Measurements from ENCODE around the gene OSBPL7.
"Not testable (repeated sequence)": the region's sequence is repeated elsewhere in the genome, so short reads cannot be mapped to it uniquely, and the experiment has no call there.

Gene OSBPL7

DNA sequence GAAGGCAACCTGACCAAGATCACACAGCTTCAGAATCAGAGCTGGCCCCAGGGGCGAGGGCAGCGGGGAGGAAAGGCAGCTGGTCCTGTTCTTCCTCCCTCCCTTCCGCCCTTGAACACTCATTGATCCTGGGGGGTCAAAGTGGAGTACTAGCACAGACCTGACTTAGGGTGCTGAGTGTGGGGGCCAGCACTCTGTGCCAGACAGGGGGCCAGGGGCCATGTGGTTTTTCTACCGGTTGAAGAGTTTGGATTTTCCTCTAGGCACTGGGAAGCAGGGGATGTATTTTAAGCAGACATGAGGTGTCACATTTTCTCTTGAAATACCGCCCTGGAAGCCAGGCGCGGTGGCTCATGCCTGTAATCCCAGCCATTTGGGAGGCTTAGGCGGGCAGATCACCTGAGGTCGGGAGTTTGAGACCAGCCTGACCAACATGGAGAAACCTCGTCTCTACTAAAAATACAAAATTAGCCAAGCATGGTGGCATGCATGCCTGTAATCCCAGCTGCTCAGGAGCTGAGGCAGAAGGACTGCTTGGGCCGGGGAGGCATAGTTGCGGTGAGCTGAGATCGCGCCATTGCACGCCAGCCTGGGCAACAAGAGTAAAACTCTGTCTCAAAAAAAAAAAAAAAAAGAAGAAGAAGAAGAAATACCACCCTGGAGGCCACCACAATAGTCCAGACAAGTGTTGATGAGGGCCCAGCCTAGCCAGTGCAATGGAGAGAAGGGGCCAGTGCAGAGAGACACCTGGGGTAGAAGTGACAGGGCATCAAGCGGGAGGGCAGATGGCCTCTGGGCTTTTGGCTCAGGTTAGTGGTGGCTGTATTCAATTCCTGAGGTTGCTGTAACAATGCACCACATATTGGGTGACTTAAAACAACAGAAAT, 15.3 kb downstream of the OSBPL7 start:
- no peak for DNase-seq (ENCODE audit: low read depth in 2 of 2)

DNA sequence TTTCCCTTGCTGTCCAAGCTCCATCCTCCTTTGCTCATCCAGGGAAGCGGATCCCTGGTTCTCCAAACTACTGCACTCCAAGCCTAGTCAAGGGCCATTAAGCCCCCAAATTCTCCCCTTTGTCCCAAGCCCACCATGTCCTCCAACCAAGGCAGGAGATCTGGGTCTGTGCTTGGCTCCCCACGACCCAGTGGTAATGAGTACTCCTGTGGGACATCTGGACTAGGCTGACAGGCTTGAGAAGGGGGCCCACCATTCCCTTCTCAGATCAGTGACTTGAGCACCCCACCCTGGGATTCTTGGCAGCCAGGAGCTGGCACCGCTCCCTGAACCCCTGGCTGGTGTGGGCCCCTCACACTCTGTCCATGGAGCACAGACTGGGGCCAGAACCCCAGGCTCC, 17.1 kb downstream of the OSBPL7 start:
- no peak for DNase-seq (ENCODE audit: low read depth in 2 of 2)

DNA sequence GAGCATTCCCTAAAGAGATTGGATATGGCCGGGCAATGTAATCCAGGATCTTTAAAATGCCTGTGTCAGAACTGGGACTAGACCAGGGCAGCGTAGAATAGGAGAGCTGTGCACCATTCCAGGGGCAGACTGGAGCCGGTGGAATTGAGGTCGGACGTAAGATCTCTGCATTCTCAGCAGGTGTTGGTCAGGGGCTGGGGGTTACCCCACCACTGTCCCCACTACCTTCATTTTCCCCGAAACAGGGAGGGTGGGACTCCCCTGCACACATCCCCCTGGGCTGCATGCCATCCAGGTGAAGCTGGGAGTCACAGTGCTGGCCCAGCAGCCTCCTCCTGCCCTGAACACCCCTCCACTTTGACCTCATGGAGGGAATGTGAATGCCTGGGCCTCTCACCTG, 17.8 kb downstream of the OSBPL7 start:
- no peak for DNase-seq (ENCODE audit: low read depth in 2 of 2)

DNA sequence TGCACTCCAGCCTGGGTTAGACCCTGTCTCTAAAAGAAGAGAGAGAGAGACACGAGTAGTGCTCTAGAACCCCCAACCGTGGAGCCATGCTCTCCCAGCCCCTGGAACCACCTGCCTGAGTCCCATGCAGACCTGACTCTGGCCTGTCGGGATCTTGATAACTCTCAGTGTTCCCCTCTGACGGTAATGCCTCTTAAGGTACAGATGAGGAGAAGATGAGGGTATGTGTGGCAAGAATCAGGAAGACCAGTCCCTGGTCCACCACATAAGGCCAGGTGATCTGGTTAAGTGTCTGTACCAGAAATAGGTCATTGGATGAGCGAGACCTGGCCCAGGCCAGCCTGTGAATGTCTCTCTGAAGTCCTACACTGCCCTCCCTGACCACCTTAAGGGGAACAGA, 18.4 kb downstream of the OSBPL7 start:
- no peak for DNase-seq (ENCODE audit: low read depth in 2 of 2)

DNA sequence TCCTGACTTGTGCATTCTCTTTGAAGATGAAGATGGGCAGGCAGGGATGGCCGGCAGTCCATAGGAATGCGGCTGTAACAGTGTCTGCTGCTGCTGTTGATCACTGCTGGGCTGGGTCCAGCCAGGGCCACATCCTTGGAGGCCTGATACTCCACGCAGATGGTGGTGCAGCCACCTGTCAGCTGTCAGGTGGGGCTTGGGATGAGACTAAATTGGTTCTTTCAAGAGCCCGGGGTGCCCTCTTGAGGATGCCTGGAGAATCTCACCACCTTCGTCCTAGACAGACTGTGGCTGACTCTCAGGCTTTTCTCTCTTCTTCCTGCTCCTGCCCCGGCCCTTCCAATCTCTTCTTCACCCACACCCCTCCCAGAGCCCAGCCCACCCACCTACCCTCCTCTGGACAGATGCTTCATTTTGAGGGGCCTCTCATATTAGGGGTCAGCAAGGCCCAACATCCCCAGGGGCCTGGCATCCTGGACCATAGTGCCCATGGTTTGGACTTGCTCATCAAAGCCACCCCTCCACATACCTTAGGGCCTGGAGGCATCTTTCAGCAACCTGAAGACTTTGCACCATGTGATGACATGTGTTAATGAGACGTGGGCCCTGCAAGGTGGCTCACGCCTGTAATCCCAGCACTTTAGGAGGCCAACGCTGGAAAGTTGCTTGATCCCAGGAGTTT, 19.1 kb downstream of the OSBPL7 start:
- DNase-seq (ENCODE audit: low read depth in 2 of 2) = peak; percentile 24 to 31

DNA sequence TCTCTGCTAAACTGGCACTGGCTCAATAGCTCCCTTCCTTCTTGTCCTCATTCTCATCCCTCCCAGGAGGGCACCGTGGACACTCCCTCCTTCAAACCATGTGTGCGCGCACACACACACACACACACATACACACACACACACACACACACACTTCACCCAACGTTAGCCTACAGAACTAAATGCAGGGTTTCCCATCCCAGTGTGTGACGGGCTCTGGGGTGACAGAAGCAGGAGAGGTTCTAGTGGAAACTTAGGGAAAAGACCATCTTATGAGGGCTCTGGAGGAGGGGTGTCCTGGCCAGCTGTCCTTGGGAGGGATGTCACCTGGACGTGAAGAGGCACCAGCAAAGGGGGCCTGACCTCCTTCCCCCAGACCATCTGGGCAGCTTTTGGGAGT, 19.7 kb downstream of the OSBPL7 start:
- DNase-seq (ENCODE audit: low read depth in 2 of 2) = no peak

DNA sequence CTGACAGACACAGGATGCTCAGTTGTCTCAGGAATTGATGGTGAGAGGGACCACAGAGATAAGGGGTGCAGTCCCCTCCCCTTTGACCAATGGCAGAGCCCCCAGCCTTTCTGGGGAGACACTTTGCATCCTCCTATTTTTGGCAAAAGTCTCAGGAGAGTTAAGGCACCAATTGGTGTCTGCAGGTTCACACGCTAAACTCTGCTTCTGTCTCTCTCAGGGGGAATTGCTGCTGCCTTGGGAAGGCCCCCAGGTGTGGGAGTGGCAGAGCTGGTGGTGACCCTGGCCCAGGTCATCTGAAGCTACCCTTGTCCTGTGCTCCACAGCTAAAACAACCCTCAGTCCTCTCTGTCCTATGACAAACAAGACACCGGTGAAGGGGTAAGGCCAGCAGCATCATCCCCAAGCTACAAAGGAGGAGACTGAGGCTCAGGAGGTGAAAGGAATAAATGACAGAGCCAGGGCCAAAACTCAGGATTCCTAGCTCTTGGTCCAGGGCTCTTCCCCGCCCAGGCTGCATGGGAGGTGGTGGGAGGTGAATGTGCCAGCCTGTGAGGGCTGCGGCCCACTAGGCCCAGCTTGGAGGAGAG, 20.3 kb downstream of the OSBPL7 start:
- no peak for DNase-seq (ENCODE audit: low read depth in 2 of 2)

DNA sequence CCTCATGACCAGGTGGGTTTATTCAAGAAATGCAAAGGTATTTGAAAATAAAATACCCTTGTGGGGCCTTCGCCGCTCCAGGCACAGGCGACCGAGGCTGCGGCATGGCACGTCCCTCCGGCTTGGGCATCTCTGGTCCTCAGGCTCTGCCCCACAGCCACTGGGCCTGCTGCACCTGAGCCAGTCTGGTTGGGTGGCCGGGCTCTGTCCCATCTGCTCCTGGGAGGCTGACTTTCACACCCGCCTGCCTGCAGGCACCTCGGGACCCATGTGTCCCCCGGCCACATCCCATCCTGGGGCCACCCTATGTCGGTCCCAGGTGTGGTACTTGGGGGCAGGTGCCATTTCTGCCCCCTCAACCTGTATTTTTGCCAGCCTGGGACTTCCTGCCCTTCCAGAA, 20.9 kb downstream of the OSBPL7 start:
- DNase-seq (ENCODE audit: low read depth in 2 of 2) = no peak

DNA sequence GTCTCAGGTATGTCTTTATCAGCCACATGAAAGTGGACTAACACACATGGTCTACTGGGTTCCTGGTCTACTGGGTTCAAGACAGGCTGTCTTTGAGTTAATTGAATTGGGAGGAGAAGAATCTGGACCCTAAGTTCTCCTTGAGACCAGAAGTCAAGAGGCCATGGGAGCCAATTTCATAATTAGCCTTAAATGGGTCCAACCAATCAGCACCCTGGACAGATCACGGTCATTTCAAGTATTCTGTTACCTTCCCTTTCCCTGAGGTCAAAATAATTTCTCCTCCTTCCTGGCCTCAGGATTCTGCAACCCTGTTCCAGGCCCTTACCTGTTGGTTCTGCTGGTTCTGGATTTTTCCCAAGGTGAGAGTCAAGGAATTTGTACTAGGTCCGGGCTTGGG, 23.8 kb downstream of the OSBPL7 start:
- no peak for DNase-seq (ENCODE audit: low read depth in 2 of 2)

DNA sequence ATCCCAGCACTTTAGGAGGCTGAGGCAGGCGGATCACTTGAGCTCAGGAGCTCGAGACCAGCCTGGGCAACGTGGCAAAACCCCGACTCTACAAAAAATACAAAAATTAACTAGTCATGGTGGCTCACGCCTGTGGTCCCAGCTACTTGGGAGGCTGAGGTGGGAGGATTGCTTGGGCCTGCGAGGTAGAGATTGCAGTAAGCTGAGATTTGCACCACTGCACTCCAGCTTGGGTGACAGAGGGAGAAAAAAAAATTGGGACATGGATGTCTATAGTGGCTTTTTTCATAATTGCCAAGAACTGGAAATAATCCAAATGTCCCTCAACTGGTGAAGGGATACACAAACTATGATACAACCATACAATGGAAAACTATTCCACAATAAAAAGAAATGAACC, 28.6 kb downstream of the OSBPL7 start:
- no peak for DNase-seq (ENCODE audit: low read depth in 2 of 2)

DNA sequence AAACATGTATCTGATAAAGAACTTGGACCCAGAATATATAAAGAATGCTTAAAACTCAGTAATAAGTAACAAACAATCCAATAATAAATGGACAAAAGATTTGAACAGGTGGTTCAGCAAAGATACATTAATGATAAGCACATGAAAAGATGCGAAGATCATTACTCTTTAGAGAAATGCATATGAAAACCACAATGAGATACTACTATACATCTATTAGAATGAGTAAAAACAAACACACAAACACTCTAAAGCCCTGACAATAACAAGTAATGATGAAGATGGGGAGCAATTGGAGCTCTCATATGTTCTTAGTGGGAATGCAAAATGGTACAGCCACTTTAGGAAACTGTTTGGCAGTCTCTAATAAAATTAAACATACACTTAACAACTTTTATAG, 29.1 kb downstream of the OSBPL7 start:
- DNase-seq (ENCODE audit: low read depth in 2 of 2) = no peak

DNA sequence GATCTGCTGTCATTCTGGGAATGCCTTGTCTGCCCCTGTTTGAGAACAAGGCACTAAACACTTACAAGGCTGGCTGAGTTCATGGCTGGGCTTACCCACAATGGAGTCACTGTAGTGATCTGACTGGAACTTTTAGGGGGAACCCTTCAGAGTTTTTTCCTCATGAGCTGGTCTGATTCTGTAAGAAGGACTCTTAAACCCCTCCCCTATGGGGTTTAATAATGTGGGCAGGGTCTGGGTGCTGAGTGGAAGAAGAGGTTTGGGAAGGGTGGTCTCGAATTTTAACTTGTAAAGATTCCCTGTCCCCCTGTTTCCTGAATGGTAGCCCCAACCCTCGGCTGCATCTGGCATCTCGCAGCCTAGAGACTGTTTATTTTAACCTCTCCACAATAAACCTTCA, 30.6 kb downstream of the OSBPL7 start:
- DNase-seq (ENCODE audit: low read depth in 2 of 2) = no peak

DNA sequence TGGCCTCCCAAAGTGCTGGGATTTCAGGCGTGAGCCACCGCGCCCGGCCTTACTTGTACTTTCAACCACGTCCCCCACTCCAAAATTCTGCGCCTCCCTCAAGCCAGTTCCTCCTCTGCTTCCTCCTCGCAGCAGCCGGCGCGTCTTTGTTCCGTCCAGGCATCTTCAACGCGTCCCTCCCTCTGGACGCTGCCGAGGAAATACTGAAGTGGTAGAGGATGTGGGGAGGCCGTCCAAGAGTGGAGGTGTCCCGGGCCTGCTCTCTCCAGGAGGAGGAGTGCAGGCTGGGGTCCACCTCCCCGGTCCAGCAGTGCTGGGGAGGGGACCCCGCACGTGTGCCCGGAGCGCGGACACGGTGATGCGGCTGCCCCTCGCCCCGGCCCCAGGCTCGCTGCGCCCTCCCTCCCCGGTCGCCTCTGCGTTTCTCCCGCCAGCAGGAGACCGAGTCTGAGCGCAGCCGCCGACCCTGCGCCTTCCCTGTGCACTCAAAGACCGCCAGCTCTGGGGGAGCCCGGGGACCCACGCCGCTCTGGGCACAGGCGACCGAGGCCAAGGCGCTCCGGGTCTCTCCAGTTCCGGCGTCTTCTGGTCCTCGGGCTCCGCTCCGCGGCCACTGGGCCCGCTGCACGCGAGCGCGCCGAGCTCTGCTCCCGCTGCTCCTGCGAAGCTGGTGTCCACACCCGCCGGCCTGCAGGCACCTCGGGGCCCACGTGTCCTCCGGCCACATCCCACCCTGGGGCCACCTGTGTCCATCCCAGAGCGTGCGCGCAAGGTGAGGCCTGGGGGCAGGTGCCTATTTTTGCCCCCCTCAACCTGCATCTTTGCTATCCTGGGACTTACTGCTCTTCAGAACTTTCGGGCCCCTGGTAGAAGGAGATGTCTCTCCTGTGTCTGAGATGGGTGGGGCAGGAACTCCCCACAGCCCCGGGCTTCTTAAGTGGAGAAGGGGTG, 31.7 kb downstream of the OSBPL7 start:
- peak in 1 of 2 donors; percentile 13 for DNase-seq (ENCODE audit: low read depth in 2 of 2)

DNA sequence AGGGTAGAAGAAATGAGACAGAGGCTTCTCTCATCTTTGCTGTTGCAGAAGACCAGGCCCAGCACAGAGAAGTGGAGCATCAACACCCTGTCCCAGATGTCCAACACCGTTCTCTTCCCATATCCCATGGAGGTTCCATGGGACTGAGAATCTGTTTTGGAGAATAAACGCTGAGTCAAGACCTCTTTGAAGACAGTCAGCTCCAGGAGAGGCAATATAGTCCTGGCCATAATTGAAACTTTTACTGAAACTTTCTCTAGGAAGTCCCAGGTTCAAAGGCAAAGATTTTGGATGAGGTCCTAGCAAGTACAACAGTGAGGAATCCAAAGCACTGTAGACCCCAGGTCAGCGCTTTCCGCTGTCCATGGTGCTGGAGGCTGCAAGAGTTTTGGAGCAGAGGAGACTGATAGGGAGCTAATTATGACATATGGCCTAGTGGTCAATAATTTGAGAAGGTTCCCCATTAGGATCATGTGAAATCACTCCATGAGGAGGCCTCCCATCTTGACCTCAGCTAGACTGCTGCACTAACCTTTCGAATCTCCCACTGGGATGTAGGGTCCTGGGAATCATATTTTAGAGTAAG, 36.0 kb downstream of the OSBPL7 start:
- DNase-seq (ENCODE audit: low read depth in 2 of 2) = no peak

DNA sequence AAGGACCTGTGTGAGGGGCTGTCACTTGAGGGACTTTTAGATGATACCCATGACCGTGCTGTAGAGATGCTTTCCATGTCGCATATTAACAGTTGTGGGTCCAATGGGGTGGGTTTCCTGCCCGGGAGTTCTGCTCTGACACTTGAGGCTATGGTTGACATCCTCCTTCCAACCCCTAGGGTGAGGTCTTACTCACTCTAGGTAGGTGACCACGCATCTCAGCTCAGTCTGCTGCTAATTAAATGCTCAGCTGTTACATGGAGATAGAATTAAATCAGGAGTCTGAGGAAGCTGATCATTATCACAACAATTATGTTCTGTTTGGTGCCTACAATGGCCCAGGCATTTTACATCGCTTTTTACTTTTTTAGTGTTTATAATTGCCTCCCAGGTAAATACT, 40.2 kb downstream of the OSBPL7 start:
- DNase-seq (ENCODE audit: low read depth in 2 of 2) = no peak

DNA sequence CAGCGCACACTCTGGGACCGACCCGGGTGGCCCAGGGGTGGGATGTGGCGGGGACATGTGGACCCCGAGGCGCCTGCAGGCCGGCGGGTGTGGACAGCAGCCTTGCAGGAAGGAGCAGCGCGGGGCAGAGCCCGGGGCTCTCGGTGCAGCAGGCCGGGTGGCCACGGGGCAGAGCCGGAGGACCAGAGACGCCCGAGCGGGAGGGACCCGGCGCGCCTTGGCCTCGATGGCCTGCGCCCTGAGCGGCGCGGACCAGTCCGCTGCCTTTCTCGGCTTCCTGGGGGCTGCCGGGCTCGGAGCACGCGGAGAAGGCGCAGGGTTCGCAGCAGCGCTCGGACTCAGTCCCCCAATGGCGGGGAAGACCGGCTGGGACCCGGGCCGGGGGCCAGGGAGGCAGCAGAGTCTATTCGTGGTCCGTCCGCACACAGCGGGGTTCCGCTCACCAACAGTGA, 43.4 kb downstream of the OSBPL7 start:
- no peak for DNase-seq (ENCODE audit: low read depth in 2 of 2)

DNA sequence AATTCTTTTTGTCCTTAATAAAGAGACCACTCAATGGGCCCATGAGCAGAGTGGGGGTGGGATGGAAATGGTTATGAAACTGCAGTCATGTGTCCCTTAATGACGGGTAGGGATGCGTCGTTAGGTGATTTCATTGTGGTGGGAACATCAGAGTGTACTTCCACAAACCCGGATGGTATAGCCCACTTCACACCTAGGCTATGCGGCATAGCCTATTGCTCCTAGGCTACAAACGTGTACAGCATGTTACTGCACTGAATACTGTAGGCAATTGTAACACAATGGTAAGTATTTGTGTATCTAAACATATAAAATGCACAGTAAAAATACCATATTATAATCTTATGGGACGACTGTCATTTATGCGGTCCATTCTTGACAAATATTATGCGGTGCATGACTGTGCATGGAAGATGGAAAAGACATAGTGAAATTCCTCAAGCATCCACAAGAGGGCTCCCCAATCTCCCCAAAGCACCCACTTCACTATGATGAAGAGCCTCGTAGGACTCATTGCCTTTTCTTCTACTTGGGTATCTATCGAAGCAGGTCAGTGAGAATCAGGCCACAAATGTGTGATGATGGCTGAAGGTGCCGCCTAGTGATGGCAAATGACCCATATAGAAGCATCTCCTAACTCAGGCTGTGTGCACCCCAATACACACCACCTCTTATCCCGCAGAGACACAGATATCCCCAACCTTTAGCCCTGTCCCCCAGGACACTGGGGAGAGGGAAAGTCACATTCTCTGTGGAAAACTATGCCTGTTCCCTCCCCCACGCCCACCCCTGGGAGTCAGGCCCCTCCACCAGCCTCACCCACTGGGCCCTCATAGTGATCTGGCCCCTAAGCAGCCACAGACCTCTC, 45.0 kb downstream of the OSBPL7 start:
- DNase-seq (ENCODE audit: low read depth in 2 of 2) = no peak

DNA sequence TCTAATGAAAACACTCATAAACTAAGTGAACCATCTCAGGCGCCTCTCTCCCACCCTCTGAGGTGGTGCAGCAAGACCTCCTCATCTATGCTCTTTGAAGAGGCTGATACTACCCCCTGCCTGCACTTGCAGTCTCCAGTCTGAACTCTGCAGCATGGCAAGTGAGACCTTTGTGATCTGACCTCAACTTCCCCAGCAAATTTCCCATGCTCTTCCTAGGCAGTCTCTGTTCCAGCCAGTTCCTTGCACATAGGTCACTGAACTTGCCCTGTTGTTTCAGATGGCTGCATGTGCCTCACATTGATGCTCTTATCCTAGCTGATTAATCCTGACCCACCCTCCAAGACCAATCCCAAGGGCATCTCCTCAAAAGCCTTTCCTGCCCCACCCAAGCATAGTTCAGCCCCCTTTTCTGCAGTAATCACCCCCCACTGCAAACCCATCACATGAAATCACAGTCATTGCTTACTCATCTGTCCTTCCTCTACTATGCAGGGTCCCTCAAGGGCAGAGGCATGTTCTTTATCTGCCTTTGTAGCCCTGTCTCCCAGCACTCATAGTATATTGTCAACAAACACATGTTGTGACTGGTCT, 46.5 kb downstream of the OSBPL7 start:
- no peak for DNase-seq (ENCODE audit: low read depth in 2 of 2)

DNA sequence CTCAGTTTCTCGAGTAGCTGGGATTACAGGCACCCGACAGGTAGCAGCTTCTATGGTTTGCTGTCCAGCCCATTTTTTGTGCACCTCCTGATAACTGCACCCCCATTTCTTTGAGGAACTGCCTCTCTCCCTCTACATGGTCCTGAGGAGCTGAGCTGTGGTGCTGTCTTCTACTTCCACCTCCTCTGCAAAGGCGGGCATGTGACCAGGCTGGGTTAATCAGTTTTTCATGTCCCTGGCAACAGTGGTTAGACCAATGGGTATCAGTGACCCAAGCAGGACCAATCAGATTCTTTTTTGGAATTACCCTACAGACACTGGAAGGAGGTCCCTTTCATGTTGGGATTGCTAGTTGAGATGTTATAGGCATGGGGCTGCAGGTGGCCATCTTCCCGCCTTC, 47.3 kb downstream of the OSBPL7 start:
- DNase-seq (ENCODE audit: low read depth in 2 of 2) = no peak

DNA sequence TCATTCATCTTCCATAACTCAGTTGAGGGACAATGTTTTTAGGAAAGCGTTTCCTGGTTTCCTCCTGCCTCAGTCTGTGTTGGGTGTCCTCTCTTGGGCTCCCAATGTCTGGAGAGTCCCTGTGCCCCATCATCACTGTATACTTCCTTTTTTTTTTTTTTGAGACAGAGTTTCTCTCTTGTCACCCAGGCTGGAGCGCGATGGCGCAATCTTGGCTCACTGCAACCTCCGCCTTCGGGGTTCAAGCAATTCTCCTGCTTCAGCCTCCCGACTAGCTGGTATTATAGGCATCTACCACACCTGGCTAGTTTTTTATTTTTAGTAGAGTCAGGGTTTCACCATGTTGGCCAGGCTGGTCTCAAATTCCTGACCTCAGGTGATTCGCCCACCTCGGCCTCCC, 47.9 kb downstream of the OSBPL7 start:
- DNase-seq (ENCODE audit: low read depth in 2 of 2) = not testable (repeated sequence)

Measured in activated CD8-positive, alpha-beta memory T cell treated with anti-CD3 and anti-CD28 coated beads for 4 hours (primary cell).